GM10847 (cell line): ENCODE measurements around the gene C1orf174.

Source experiments
- POLR2A ChIP-seq: IDR thresholded peaks from 2 replicates; pipeline ENCODE4 v1.6.1; 2011; ENCODE audit not compliant: insufficient read length; ENCODE audit errors: extremely low read depth

Gene C1orf174

GRCh38 chr1:3931007-3931912 is 31.2 kb upstream of the C1orf174 start:
- no peak for TF ChIP-seq POLR2A

- no peak for TF ChIP-seq POLR2A
Observed at GRCh38 chr1:3930301-3931006, 30.4 kb upstream of the C1orf174 start.

GRCh38 chr1:3929126-3929525 is 29.1 kb upstream of the C1orf174 start:
- TF ChIP-seq POLR2A, result no peak

GRCh38 chr1:3928586-3928985 is 28.5 kb upstream of the C1orf174 start:
- no peak for TF ChIP-seq POLR2A

GRCh38 chr1:3926956-3927355 is 26.9 kb upstream of the C1orf174 start:
- TF ChIP-seq POLR2A, result no peak

GRCh38 chr1:3925762-3926161 is 25.7 kb upstream of the C1orf174 start:
- no peak for TF ChIP-seq POLR2A

- no peak for TF ChIP-seq POLR2A
Observed at GRCh38 chr1:3925256-3925655, 25.2 kb upstream of the C1orf174 start.

GRCh38 chr1:3924825-3925220 is 24.8 kb upstream of the C1orf174 start:
- no peak for TF ChIP-seq POLR2A

GRCh38 chr1:3924186-3924824 is 24.2 kb upstream of the C1orf174 start:
- no peak for TF ChIP-seq POLR2A

- TF ChIP-seq POLR2A, result no peak
Observed at GRCh38 chr1:3923378-3924185, 23.5 kb upstream of the C1orf174 start.

GRCh38 chr1:3922851-3923250 is 22.8 kb upstream of the C1orf174 start:
- no peak for TF ChIP-seq POLR2A

- no peak for TF ChIP-seq POLR2A
Observed at GRCh38 chr1:3922201-3922725, 22.2 kb upstream of the C1orf174 start.

GRCh38 chr1:3921765-3922164 is 21.7 kb upstream of the C1orf174 start:
- no peak for TF ChIP-seq POLR2A

- no peak for TF ChIP-seq POLR2A
Observed at GRCh38 chr1:3919706-3920105, 19.6 kb upstream of the C1orf174 start.
